HG02852 (cell line): ENCODE results near the gene PDK1.
"Not testable (repeated sequence)": the region's sequence is repeated elsewhere in the genome, so short reads cannot be mapped to it uniquely, and the experiment has no call there.

Source experiments
- ATAC-seq: cut with Tn5 transposase; IDR thresholded peaks from one replicate; pipeline ENCODE4 v1.9.1; 2021; ENCODE audit warnings: mild to moderate bottlenecking, moderate library complexity; ENCODE audit not compliant: unreplicated experiment

Gene PDK1

DNA sequence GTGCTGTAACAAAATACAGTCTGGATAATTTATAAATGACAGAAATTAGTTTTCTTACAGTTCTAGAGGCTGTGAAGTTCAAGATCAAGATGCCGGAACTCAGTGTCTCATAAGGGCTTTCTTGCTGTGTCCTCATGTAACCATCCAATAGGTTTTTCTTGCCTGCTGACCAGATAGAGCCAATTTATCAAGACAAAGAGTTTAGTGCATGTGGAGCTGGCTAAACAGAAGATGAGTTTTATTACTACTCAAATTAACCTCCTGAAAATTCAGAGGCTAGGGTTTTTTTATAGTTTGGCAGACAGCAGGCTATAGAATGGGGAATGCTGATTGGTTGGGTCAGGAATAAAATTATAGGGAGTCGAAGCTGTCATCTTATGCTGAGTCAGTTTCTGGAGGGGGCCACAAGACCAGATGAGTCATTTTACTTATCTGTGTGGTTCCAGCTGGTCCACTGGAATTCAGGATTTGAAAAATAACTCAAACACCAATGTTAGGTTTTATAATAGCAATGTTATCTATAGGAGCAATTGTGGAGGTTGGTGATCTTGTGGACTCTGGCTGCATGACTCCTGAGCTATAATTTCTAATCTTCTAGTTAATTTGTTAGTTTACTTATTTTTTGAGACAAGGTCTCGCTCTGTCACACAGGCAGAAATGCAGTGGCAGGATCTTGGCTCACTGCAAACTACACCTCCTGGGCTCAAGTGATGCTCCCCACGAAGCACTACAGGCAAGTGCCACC lies 3.2 kb upstream of the PDK1 start:
- ATAC-seq, result no peak

GRCh38 chr2:172554352-172555271 lies 1.3 kb upstream of the PDK1 start:
- no peak for ATAC-seq

GRCh38 chr2:172555272-172555521 lies 693 bp upstream of the PDK1 start:
- ATAC-seq, result no peak

- peak; percentile 69 for ATAC-seq
Observed at GRCh38 chr2:172556284-172557033, 569 bp downstream of the PDK1 start.

DNA sequence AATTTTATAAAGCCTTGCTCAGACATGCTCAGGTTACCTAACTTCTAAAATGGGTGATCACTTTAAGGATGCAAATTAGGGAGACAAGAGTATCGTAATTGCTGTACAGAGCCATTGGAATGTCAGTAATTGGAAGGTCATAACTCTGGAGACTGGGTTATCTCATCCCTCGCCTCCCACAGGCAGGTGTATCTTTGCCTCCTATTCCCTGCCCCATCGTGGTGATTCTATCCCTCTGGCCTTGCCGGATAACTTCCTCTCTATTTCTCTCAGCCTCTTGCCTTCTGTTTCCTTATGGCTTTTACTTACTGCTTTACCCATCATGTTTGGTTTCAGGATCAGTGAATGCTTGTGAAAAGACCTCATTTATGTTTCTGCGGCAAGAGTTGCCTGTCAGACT lies 2.5 kb downstream of the PDK1 start:
- ATAC-seq, result no peak

- ATAC-seq, result no peak
Observed at GRCh38 chr2:172560721-172561120, 4.8 kb downstream of the PDK1 start.

DNA sequence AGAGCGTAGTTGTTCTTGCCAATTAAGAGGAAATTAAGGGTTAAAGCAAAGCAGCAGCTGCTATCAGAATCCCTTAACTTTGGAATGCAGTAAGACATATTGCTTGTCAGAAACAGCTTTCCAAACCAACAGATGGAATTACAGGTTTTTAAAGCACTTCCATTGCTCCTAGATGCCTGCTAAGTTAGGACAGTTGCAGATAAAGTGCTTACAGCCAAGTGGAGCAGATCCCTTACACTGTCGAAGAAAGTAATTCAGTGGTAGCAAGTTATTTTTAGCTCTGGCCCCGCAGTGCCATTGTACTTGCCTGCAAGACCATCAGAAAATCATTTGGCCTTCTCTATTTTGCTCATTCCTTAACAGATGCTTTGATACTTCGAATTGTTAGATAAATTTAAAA lies 5.4 kb downstream of the PDK1 start:
- no peak for ATAC-seq

- ATAC-seq, result no peak
Observed at GRCh38 chr2:172562298-172562697, 6.4 kb downstream of the PDK1 start.

DNA sequence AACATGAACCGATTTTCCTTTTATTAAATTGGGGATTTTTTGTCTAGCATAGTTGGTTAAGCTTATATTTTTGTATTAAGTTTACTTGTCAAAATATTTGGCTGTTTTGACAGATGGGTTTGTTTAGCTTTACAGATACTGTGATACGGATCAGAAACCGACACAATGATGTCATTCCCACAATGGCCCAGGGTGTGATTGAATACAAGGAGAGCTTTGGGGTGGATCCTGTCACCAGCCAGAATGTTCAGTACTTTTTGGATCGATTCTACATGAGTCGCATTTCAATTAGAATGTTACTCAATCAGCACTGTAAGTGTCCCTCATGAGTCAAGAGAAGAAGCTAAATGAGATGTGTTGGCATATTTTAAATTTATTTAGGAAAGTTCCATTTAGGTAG lies 8.5 kb downstream of the PDK1 start:
- no peak for ATAC-seq

- ATAC-seq, result no peak
Observed at GRCh38 chr2:172571245-172571644, 15.4 kb downstream of the PDK1 start.

DNA sequence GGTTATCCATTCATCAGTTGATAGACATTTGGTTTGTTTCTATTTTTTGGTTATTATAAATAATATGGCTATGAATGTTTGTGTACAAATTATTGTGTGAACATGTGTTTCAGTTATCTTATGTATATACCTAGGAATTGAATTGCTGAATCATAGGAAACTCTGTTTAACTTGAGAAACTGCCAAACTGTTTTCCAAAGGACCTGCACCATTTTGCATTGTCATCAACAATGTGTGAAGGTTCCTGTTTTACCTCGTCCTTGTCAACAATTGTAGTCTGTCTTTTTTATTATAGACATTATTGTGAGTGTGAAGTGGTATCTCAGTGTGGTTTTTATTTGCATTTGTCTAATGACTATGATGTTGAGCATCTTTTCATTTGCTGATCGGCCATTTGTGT lies 17.1 kb downstream of the PDK1 start:
- no peak for ATAC-seq

DNA sequence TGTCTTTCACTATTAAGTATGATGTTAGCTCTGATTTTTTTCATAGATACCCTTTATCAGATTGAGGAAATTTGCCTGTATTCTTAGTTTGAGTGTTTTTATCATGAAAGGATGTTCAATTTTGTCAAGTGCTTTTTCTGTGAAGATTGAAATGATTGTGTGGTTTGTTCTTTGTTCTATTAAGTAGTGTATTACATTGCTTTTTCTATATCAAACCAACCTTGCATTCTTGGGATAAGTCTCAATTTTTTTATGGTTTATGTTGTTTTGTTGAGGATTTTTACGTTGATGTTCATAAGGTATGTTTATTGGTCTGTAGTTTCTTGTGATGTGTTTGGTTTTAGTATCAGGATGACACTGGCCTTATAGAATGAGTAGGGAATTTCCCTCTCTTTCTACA lies 19.1 kb downstream of the PDK1 start:
- no peak for ATAC-seq

DNA sequence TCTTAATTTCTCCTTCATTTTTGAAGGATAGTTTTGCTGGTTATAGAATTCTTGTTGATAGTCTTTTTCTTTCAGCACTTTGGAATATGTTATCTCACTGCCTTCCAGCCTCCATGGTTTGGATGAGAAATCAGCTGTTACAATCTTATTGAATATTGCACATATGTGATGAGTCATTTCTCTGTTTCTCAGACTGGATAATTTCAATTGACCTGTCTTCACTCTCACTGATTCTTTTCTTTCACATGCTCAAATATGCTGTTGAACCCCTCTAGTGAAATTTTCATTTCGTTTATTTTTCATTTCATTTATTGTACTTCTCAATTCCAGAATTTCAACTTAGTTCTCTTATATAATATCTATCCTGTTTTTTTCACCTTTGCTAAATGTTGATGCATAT lies 22.2 kb downstream of the PDK1 start:
- ATAC-seq, result no peak

- no peak for ATAC-seq
Observed at GRCh38 chr2:172578860-172579512, 23.1 kb downstream of the PDK1 start.

DNA sequence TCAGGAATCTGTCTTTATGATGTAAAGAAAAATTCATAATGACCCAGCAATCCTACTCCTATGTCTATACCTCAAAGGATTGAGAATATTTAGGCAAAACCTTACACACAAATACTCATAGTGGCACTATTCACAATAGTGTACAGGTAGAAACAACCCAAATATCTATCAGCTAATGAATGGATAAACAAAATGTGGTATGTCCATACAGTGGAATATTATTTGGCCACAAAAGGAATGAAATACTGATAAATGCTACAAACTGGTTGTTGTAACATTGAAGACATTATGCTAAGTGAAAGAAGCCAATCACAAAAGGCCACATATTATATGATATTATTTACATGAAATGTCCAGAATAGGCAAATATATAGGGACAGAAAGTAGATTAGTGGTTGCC lies 24.7 kb downstream of the PDK1 start:
- ATAC-seq, result no peak

- ATAC-seq, result no peak
Observed at GRCh38 chr2:172582656-172583055, 26.8 kb downstream of the PDK1 start.

DNA sequence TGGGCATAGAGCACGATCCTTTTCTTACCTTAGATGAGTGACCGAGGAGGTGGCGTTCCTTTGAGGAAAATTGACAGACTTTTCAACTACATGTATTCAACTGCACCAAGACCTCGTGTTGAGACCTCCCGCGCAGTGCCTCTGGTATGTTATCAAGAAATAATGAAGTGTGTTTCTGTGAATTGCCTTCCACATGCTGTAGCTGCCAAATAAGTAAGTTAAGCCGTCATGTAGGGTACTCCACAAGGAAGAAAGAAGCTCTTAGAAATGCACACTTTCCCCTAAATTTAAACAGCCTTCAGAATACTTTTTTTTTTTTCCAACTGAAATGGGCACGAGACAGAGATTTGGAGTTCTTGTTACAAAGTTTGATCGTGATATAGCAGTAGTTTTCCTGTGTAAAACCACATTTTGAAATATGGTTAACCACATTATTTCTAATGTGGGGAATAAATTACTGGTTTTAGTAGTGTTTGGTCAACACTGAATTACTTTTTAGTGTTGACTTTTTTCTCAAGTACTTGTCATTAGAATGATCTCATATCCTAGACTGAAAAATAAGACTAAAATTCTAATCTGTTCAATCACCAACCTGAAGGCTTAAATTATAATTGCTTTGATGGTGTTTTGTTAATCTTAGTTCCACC lies 30.5 kb downstream of the PDK1 start:
- ATAC-seq, result no peak

DNA sequence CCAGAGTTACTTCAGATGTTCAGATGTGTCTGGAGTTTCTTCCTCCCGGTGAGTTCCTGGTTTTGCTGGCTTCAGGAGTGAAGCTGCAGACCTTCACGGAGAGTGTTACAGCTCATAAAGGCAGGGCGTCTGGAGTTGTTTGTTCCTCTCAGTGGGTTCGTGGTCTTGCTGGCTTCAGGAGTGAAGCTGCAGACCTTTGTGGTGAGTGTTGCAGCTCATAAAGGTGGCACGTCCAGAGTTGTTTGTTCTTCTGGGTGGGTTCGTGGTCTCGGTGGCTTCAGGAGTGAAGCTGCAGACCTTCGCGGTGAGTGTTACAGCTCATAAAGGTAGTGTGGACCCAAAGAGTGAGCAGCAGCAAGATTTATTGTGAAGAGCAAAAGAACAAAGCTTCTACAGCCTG lies 31.3 kb downstream of the PDK1 start:
- ATAC-seq, result not testable (repeated sequence)

DNA sequence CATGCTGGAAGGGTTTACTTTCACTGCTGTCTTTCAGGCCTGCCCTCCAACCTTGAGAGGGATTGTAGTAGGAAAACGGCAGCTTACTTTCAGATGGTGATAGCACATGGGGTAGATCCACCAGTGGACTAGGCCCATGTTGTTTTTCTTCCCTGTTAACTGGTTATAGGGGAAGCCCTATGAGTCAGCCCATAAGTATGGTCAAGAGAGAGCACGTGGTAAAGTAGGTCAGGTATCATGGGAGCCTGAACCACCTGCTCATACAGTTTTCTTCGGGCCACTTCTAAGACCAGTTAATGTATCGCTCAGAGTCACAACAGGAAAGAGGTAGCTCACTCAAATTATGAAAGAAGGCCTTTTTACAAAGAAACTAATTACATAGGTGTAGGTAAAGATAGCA lies 33.0 kb downstream of the PDK1 start:
- no peak for ATAC-seq

- ATAC-seq, result not testable (repeated sequence)
Observed at GRCh38 chr2:172591386-172591785, 35.5 kb downstream of the PDK1 start.

- not testable (repeated sequence) for ATAC-seq
Observed at GRCh38 chr2:172592190-172592589, 36.3 kb downstream of the PDK1 start.
